HCT116 (cell line): ENCODE results near the gene GIMAP5. TPM values are rescaled to one million over a fixed set of nuclear protein-coding genes. Genes with fewer than 3 reads are reported as not detected.

ENCODE experiments used
- ATAC-seq: fragments of 200-7000 bp; cut with Tn5 transposase; 2 replicates; pipeline ENCODE4 v1.9.1; 2020; ENCODE audit warnings: mild to moderate bottlenecking, moderate library complexity
- BruUV-seq: library from RNA; stranded (reverse); fragments of 400-500 nt; replicated peaks from 2 replicates; lab custom pipeline; 2021; lab: Mats Ljungman, UMichigan
- CTCF ChIA-PET: fragments of 300-600 bp; sonication (Branson Sonifier 250); formaldehyde crosslinking; loops from one replicate; lab custom pipeline; 2021; ENCODE audit warnings: antibody characterized with exemption; lab: Charles Lee
- POLR2A ChIA-PET: fragments of 300-600, 350-600 bp; sonication (Branson Sonifier 250); formaldehyde crosslinking; loops from one replicate; lab custom pipeline; 2021; ENCODE audit warnings: antibody characterized with exemption; lab: Charles Lee
- RAD21 ChIA-PET, 2 experiments: fragments of 300-600 bp; sonication (Branson Sonifier 250); formaldehyde crosslinking; loops; one replicate each; lab custom pipeline; 2023; ENCODE audit warnings: low total read pairs in 2 of 2; ENCODE audit not compliant: uncharacterized antibody in 2 of 2, unreplicated experiment in 2 of 2, low non-redundant PET in 1 of 2; lab: Charles Lee
- DNase-seq: peaks from one replicate; pipeline ENCODE4 v3.0.0-alpha.2; 2010; ENCODE audit warnings: low read depth, low spot score
- H2AFZ ChIP-seq: fragments of 200-600 bp; shearing (Covaris generic), sonication (generic); 2 replicates; pipeline ENCODE4 v1.6.1; 2017; ENCODE audit warnings: low read depth, mixed run types, mixed read lengths, antibody characterized with exemption, low read length; ENCODE audit not compliant: poor library complexity, severe bottlenecking
- H3K27ac ChIP-seq: 2 replicates; pipeline ENCODE4 v1.5.1; 2012; ENCODE audit warnings: low read depth, low read length
- H3K27me3 ChIP-seq: fragments of 200-600 bp; sonication (generic); 2 replicates; pipeline ENCODE4 v1.6.1; 2016; ENCODE audit warnings: mixed run types, low read length, mixed read lengths; ENCODE audit not compliant: insufficient read depth
- H3K36me3 ChIP-seq, 2 experiments: fragments of 200-500 bp in 1 of 2; fragments of 200-600 bp in 1 of 2; sonication (Bioruptor generic) in 1 of 2; sonication (generic) in 1 of 2; 2 replicates each; pipeline versions ENCODE4 v1.5.1 to v1.6.1; 2014 to 2016; ENCODE audit warnings: low read length in 2 of 2, inconsistent platforms in 1 of 2, mixed read lengths in 1 of 2, mixed run types in 1 of 2; ENCODE audit not compliant: insufficient read depth in 2 of 2, control insufficient read depth in 1 of 2
- H3K4me1 ChIP-seq, 2 experiments: fragments of 200-600 bp in 1 of 2; sonication (generic) in 1 of 2; 2 replicates each; pipeline versions ENCODE4 v1.5.1 to v1.6.1; 2012 to 2017; ENCODE audit warnings: low read length in 2 of 2, inconsistent platforms in 1 of 2, mild to moderate bottlenecking in 1 of 2, mixed read lengths in 1 of 2, mixed run types in 1 of 2, moderate library complexity in 1 of 2; ENCODE audit not compliant: insufficient read depth in 2 of 2, control insufficient read depth in 1 of 2
- H3K4me2 ChIP-seq: fragments of 200-600 bp; sonication (generic); 2 replicates; pipeline ENCODE4 v1.6.1; 2017; ENCODE audit warnings: mixed run types, low read length, mixed read lengths
- H3K4me3 ChIP-seq, 2 experiments: fragments of 200-600 bp in 1 of 2; sonication (generic) in 1 of 2; replicated peaks in 1 of 2; 2 replicates each; pipeline ENCODE4 v1.5.1; 2011 to 2016; ENCODE audit warnings: low read length in 2 of 2, control low read depth in 1 of 2, low read depth in 1 of 2, mild to moderate bottlenecking in 1 of 2, mixed read lengths in 1 of 2, mixed run types in 1 of 2
- H3K79me2 ChIP-seq: fragments of 200-600 bp; sonication (generic); 2 replicates; pipeline ENCODE4 v1.6.1; 2017; ENCODE audit warnings: mild to moderate bottlenecking, mixed run types, low read length, moderate library complexity, mixed read lengths; ENCODE audit not compliant: insufficient read depth
- H3K9ac ChIP-seq: fragments of 200-600 bp; sonication (generic); 2 replicates; pipeline ENCODE4 v1.6.1; 2016; ENCODE audit warnings: low read length, mixed read lengths
- H3K9me2 ChIP-seq: fragments of 200-600 bp; sonication (generic), shearing (Covaris generic); 2 replicates; pipeline ENCODE4 v1.6.1; 2017; ENCODE audit warnings: mixed run types, mild to moderate bottlenecking, moderate library complexity; ENCODE audit not compliant: insufficient read depth
- H3K9me3 ChIP-seq, 2 experiments: fragments of 200-500 bp in 1 of 2; fragments of 200-600 bp in 1 of 2; sonication (Bioruptor generic) in 1 of 2; sonication (generic) in 1 of 2; 2 replicates each; pipeline ENCODE4 v1.6.1; 2014 to 2017; ENCODE audit warnings: low read length in 2 of 2, mixed read lengths in 2 of 2, inconsistent platforms in 1 of 2, low read depth in 1 of 2, mild to moderate bottlenecking in 1 of 2, mixed run types in 1 of 2, moderate library complexity in 1 of 2; ENCODE audit not compliant: control insufficient read depth in 1 of 2, insufficient read depth in 1 of 2
- H4K20me1 ChIP-seq: fragments of 200-600 bp; sonication (generic), shearing (Covaris generic); 2 replicates; pipeline ENCODE4 v1.6.1; 2017; ENCODE audit warnings: mixed run types, mild to moderate bottlenecking, moderate library complexity; ENCODE audit not compliant: insufficient read depth
- CEBPB ChIP-seq: IDR thresholded peaks from 2 replicates; pipeline ENCODE4 v1.6.1; 2012; ENCODE audit warnings: low read depth
- EGR1 ChIP-seq: IDR thresholded peaks from 2 replicates; pipeline ENCODE4 v1.6.1; 2012; ENCODE audit warnings: low read depth
- ELF1 ChIP-seq: IDR thresholded peaks from 2 replicates; pipeline ENCODE4 v1.6.1; 2012; ENCODE audit warnings: low read depth, borderline replicate concordance
- EZH2phosphoT487 ChIP-seq: fragments of 200-600 bp; IDR thresholded peaks from 2 replicates; pipeline ENCODE4 v1.6.1; 2018; ENCODE audit warnings: antibody characterized with exemption, borderline replicate concordance
- FOSL1 ChIP-seq: IDR thresholded peaks from 2 replicates; pipeline ENCODE4 v1.6.1; 2012; ENCODE audit warnings: low read depth
- JUND ChIP-seq: IDR thresholded peaks from 2 replicates; pipeline ENCODE4 v1.6.1; 2012
- POLR2A ChIP-seq: IDR thresholded peaks from 2 replicates; pipeline ENCODE4 v1.7.0; 2011; ENCODE audit warnings: borderline replicate concordance; ENCODE audit not compliant: insufficient read depth, insufficient read length; ENCODE audit errors: extremely low read depth
- POLR2AphosphoS5 ChIP-seq: IDR thresholded peaks from 2 replicates; pipeline ENCODE4 v1.6.1; 2011; ENCODE audit warnings: mild to moderate bottlenecking, low read depth, low read length, moderate library complexity
- REST ChIP-seq: IDR thresholded peaks from 2 replicates; pipeline ENCODE4 v1.6.1; 2012; ENCODE audit warnings: low read depth
- SP1 ChIP-seq: IDR thresholded peaks from 2 replicates; pipeline ENCODE4 v1.6.1; 2012; ENCODE audit warnings: low read depth
- SRF ChIP-seq: IDR thresholded peaks from 2 replicates; pipeline ENCODE4 v1.6.1; 2012; ENCODE audit warnings: low read depth
- TCF7L2 ChIP-seq: IDR thresholded peaks from 2 replicates; pipeline ENCODE4 v1.7.0; 2011; ENCODE audit warnings: borderline replicate concordance, inconsistent platforms; ENCODE audit not compliant: insufficient read depth, insufficient read length; ENCODE audit errors: extremely low read depth
- YY1 ChIP-seq: IDR thresholded peaks from 2 replicates; pipeline ENCODE4 v1.6.1; 2011; ENCODE audit warnings: low read length, low read depth, moderate library complexity, mild to moderate bottlenecking; ENCODE audit not compliant: insufficient replicate concordance; ENCODE audit errors: extremely low read depth
- ZNF274 ChIP-seq: fragments of 200-500 bp; sonication (Bioruptor generic); IDR thresholded peaks from 2 replicates; pipeline ENCODE4 v1.6.1; 2014; ENCODE audit warnings: mild to moderate bottlenecking, low read depth, low read length, inconsistent platforms
- intact Hi-C: fragments of 100-400 bp; cut with micrococcal nuclease; formaldehyde crosslinking; loops from 2 replicates; pipeline ENCODE4 v1.10.0; 2022
- total RNA-seq: library from RNA; stranded (reverse); gene quantifications from one replicate; pipeline ENCODE4 v1.2.1, GENCODE V29; 2021; ENCODE audit not compliant: unreplicated experiment
- TF ChIP-seq, protein P1 (sequence below), 3 experiments: fragments of 200-600 bp in 1 of 3; sonication (generic) in 1 of 3; IDR thresholded peaks in 2 of 3; conservative IDR thresholded peaks in 1 of 3; 2 replicates each; pipeline ENCODE4 v1.5.1; 2012 to 2017; ENCODE audit warnings: low read depth in 2 of 3, low read length in 2 of 3, antibody characterized with exemption in 1 of 3, borderline replicate concordance in 1 of 3, control low read depth in 1 of 3, mild to moderate bottlenecking in 1 of 3, mixed read lengths in 1 of 3, mixed run types in 1 of 3, moderate library complexity in 1 of 3; ENCODE audit not compliant: insufficient read depth in 1 of 3
- TF ChIP-seq, protein P2 (sequence below): IDR thresholded peaks from 2 replicates; pipeline ENCODE4 v1.6.1; 2012
- TF ChIP-seq, protein P3 (sequence below): IDR thresholded peaks from 2 replicates; pipeline ENCODE4 v1.6.1; 2012

Gene GIMAP5
- total RNA-seq, 1 experiment from 2014 or later = 0.57 TPM

DNA sequence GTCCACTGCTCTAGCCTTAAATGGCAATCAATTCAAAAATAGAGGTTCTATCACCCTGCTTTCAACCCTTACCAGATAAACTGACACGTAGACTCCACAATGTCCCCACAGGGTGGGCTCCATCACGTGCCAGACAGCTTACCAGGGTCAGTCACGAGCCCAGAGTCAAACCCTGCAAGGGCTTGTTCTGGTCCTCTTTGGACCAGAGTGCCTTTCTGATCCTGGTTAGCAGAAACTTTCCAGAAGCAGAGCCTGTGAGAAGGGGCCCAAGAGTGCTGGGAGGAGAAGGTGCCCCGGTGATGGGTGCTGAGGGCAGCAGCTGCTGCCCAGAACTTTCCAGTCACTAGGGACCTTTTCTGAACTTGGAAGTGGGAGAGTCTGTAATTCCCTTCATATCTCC, 354 bp upstream of the GIMAP5 start:
- ChIA-PET CTCF (no interaction called here), POLR2A (no interaction called here), RAD21 (no interaction called here)
- Histone ChIP-seq H3K9me2 (no peaks in the 10 kb centered on the region), H3K27ac (no peak overlapping the region), H3K79me2 (no peaks in the 10 kb centered on the region), H4K20me1 (no peaks in the 10 kb centered on the region), H3K9me3 (no peaks in the 10 kb centered on the region), H3K4me2 (no peak overlapping the region), H3K9ac (no peak overlapping the region), H3K36me3 (no peaks in the 10 kb centered on the region), H3K4me3 (no peak overlapping the region), H2AFZ (no peak overlapping the region), H3K4me1 (peaks cover 0 to 10% of the 10 kb centered on the region in 2 experiments; a peak in 3 of 4 replicates), H3K27me3 (peaks cover 59% of the 10 kb centered on the region)
- intact Hi-C loops = no loop called here
- DNase-seq = no peak
- no TSS peak for BruUV-seq
- ATAC-seq = no peak
- no peak for TF ChIP-seq JUND
- TF ChIP-seq REST = no peak
- no peak for TF ChIP-seq SRF
- TF ChIP-seq, protein P1, sequence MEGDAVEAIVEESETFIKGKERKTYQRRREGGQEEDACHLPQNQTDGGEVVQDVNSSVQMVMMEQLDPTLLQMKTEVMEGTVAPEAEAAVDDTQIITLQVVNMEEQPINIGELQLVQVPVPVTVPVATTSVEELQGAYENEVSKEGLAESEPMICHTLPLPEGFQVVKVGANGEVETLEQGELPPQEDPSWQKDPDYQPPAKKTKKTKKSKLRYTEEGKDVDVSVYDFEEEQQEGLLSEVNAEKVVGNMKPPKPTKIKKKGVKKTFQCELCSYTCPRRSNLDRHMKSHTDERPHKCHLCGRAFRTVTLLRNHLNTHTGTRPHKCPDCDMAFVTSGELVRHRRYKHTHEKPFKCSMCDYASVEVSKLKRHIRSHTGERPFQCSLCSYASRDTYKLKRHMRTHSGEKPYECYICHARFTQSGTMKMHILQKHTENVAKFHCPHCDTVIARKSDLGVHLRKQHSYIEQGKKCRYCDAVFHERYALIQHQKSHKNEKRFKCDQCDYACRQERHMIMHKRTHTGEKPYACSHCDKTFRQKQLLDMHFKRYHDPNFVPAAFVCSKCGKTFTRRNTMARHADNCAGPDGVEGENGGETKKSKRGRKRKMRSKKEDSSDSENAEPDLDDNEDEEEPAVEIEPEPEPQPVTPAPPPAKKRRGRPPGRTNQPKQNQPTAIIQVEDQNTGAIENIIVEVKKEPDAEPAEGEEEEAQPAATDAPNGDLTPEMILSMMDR (IDR thresholded peaks at IDR 0.05 in 2 of 3, conservative IDR thresholded peaks at IDR 0.05 in 1 of 3; ENCODE audit: borderline replicate concordance in 1 of 3, insufficient read depth in 1 of 3, low read depth in 2 of 3, low read length in 2 of 3) = no peak
- no peak for TF ChIP-seq CEBPB
- TF ChIP-seq TCF7L2 = no peak
- TF ChIP-seq EZH2phosphoT487 = no peak
- TF ChIP-seq, protein P2, sequence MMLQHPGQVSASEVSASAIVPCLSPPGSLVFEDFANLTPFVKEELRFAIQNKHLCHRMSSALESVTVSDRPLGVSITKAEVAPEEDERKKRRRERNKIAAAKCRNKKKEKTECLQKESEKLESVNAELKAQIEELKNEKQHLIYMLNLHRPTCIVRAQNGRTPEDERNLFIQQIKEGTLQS = no peak
- no peak for TF ChIP-seq FOSL1
- TF ChIP-seq SP1 = no peak
- TF ChIP-seq ELF1 = no peak
- no peak for TF ChIP-seq YY1
- no peak for TF ChIP-seq ZNF274
- TF ChIP-seq, protein P3, sequence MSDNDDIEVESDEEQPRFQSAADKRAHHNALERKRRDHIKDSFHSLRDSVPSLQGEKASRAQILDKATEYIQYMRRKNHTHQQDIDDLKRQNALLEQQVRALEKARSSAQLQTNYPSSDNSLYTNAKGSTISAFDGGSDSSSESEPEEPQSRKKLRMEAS = no peak
- TF ChIP-seq EGR1 = no peak
- TF ChIP-seq POLR2A = no peak
- no peak for TF ChIP-seq POLR2AphosphoS5
